Fibroblast of lung (primary cell): ENCODE measurements around the gene PBX1. TPM values are rescaled to one million over a fixed set of nuclear protein-coding genes. Genes with fewer than 3 reads are reported as not detected.
"Not testable (repeated sequence)": the region's sequence is repeated elsewhere in the genome, so short reads cannot be mapped to it uniquely, and the experiment has no call there.

Experiments used
- DNase-seq, 2 donors: peaks; one replicate each; pipeline versions ENCODE4 v3.0.0 to v3.0.0-alpha.2; 2010; ENCODE audit warnings: low read depth in 2 of 2
- H2AFZ ChIP-seq: 2 replicates; pipeline ENCODE4 v1.5.1; 2012; ENCODE audit warnings: low read length, control low read depth, inconsistent platforms
- H3K27ac ChIP-seq: 2 replicates; pipeline ENCODE4 v1.5.1; 2011; ENCODE audit warnings: low read length, control low read depth; ENCODE audit not compliant: insufficient read depth
- H3K27me3 ChIP-seq: 2 replicates; pipeline ENCODE4 v1.5.1; 2011; ENCODE audit warnings: mild to moderate bottlenecking, low read length; ENCODE audit not compliant: control insufficient read depth, insufficient read depth
- H3K36me3 ChIP-seq: 2 replicates; pipeline ENCODE4 v1.5.1; 2011; ENCODE audit warnings: low read length; ENCODE audit not compliant: control insufficient read depth, insufficient read depth
- H3K4me1 ChIP-seq: 2 replicates; pipeline ENCODE4 v1.5.1; 2011; ENCODE audit warnings: low read length; ENCODE audit not compliant: control insufficient read depth, insufficient read depth; ENCODE audit errors: extremely low read depth
- H3K4me2 ChIP-seq: 2 replicates; pipeline ENCODE4 v1.5.1; 2011; ENCODE audit warnings: low read length, control low read depth; ENCODE audit not compliant: insufficient read depth; ENCODE audit errors: extremely low read depth
- H3K4me3 ChIP-seq, 4 experiments: fragments of 200-600 bp in 1 of 4; sonication (generic) in 1 of 4; replicated peaks in 1 of 4; 2 replicates each; pipeline ENCODE4 v1.5.1; 2011 to 2016; ENCODE audit warnings: low read length in 4 of 4, low read depth in 3 of 4, mild to moderate bottlenecking in 3 of 4, control low read depth in 2 of 4, inconsistent platforms in 1 of 4, mixed read lengths in 1 of 4; ENCODE audit not compliant: insufficient read depth in 1 of 4; ENCODE audit errors: control extremely low read depth in 1 of 4
- H3K79me2 ChIP-seq: 2 replicates; pipeline ENCODE4 v1.5.1; 2012; ENCODE audit warnings: mild to moderate bottlenecking, low read length, inconsistent platforms; ENCODE audit not compliant: control insufficient read depth, insufficient read depth
- H3K9ac ChIP-seq: 2 replicates; pipeline ENCODE4 v1.5.1; 2011; ENCODE audit warnings: mild to moderate bottlenecking, low read length, control low read depth; ENCODE audit not compliant: insufficient read depth
- H3K9me3 ChIP-seq: 2 replicates; pipeline ENCODE4 v1.5.1; 2012; ENCODE audit warnings: low read depth, low read length; ENCODE audit not compliant: control insufficient read depth, insufficient read depth
- H4K20me1 ChIP-seq: 2 replicates; pipeline ENCODE4 v1.5.1; 2011; ENCODE audit warnings: low read length; ENCODE audit not compliant: control insufficient read depth, insufficient read depth; ENCODE audit errors: extremely low read depth
- CTCF ChIP-seq, 2 donors: IDR thresholded peaks in 1 of 2; conservative IDR thresholded peaks in 1 of 2; 1 replicate in 1 of 2; 2 replicates in 1 of 2; pipeline ENCODE4 v1.5.1; 2011 to 2012; ENCODE audit warnings: low read length in 2 of 2, control low read depth in 1 of 2, inconsistent platforms in 1 of 2, low read depth in 1 of 2, mild to moderate bottlenecking in 1 of 2
- EZH2 ChIP-seq: IDR thresholded peaks from 2 replicates; pipeline ENCODE4 v1.5.1; 2012; ENCODE audit warnings: low read length, control low read depth, mild to moderate bottlenecking; ENCODE audit errors: missing control alignments
- polyA plus RNA-seq, 2 donors: library from polyadenylated mRNA; depleted of rRNA in 1 of 2; stranded (reverse) in 1 of 2; unstranded in 1 of 2; fragments of >200 nt; gene quantifications; 2 replicates each; pipeline ENCODE4 v1.2.1, GENCODE V29; 2011 to 2012; ENCODE audit warnings: missing spikeins in 1 of 2
- total RNA-seq: library from RNA; depleted of rRNA; stranded (reverse); fragments of >200 nt; gene quantifications from 2 replicates; pipeline ENCODE4 v1.2.1, GENCODE V29; 2014

The PBX1 gene
- total and polyA plus RNA-seq, 2 donors (not counting 1 experiment from before 2014, with no cell fraction given): 43.1 to 46.7 TPM

GRCh38 chr1:164602101-164602422 lies 43.1 kb downstream of the PBX1 start:
- Histone ChIP-seq H3K79me2 (no peaks in the 10 kb centered on the region), H3K9me3 (no peaks in the 10 kb centered on the region), H3K4me3 (no peak overlapping the region), H3K27me3 (no peaks in the 10 kb centered on the region), H4K20me1 (no peaks in the 10 kb centered on the region), H2AFZ (no peak overlapping the region), H3K9ac (no peak overlapping the region), H3K4me2 (peak overlapping the region; percentile 64), H3K4me1 (peaks cover 9% of the 10 kb centered on the region), H3K36me3 (no peaks in the 10 kb centered on the region), H3K27ac (no peak overlapping the region)
- no peak for DNase-seq
- TF ChIP-seq EZH2 (no peak), CTCF (conservative IDR thresholded peaks at IDR 0.05 in 1 of 2, IDR thresholded peaks at IDR 0.05 in 1 of 2; ENCODE audit: low read depth in 1 of 2, low read length in 2 of 2) (no peak)

- no peaks in the 10 kb centered on the region for H4K20me1 ChIP-seq
- no peaks in the 10 kb centered on the region for H3K79me2 ChIP-seq
- H3K9ac ChIP-seq: no peak overlapping the region
- H3K4me3 ChIP-seq: peak overlapping the region in 3 of 4 experiments; percentile 3 to 27 (median 20)
- no peak overlapping the region for H2AFZ ChIP-seq
- peak; percentile 59 to 86 for DNase-seq
- H3K4me2 ChIP-seq: peak overlapping the region; percentile 64
- H3K27ac ChIP-seq: no peak overlapping the region
- TF ChIP-seq CTCF (conservative IDR thresholded peaks at IDR 0.05 in 1 of 2, IDR thresholded peaks at IDR 0.05 in 1 of 2; ENCODE audit: low read depth in 1 of 2, low read length in 2 of 2) (no peak), EZH2 (no peak)
- no peaks in the 10 kb centered on the region for H3K9me3 ChIP-seq
- H3K36me3 ChIP-seq: no peaks in the 10 kb centered on the region
- H3K27me3 ChIP-seq: no peaks in the 10 kb centered on the region
- peaks cover 9% of the 10 kb centered on the region for H3K4me1 ChIP-seq
These were observed 43.6 kb downstream of the PBX1 start for GRCh38 chr1:164602480-164603093.

GRCh38 chr1:164603805-164604204 lies 44.8 kb downstream of the PBX1 start:
- not testable (repeated sequence) for H2AFZ ChIP-seq, H3K27me3 ChIP-seq, H3K79me2 ChIP-seq, H3K9ac ChIP-seq, DNase-seq, H3K27ac ChIP-seq, H3K4me2 ChIP-seq, H4K20me1 ChIP-seq, H3K9me3 ChIP-seq, H3K4me3 ChIP-seq, H3K36me3 ChIP-seq
- peaks cover 12% of the 10 kb centered on the region for H3K4me1 ChIP-seq
